ENCODE measurements around the gene ATP5MG.

Gene ATP5MG

DNA sequence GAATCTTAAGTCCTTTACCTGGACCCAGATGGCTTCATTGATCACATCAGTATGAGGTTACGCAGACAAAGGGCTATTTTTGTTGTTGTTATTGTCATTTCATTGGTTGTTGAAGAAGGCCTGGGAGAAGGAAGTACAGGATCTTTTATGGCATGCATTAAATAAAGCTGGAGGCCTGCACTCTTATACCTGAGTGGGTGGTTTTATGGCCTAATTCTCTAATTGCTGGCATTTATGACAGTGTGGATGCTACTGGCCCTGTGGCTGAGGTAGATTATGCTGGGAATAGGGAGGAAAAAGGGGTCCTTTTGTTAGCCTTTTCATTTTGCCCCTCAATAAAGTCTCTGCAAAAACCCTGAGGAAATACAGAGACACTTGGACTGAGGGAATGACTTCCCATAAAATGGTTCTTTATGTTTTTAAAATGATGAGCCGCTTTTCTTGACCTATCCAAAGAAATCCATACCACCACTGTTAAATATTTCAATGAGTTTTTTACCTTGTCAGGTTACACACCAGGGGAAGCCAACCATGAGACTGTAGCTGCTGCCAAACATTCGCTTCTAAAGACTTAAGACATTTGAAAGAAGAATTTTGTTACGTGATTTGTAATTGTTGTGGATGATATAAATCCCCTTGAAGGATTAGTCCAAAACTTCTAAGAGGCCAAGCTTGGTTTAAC is 41.6 kb downstream of the ATP5MG start:
- no peaks in the 10 kb centered on the region for H3K27me3 Mint-ChIP-seq (ENCODE audit: low read depth)
- peaks cover 48% of the 10 kb centered on the region for H3K36me3 Mint-ChIP-seq (ENCODE audit: low read depth)
- H3K27ac Mint-ChIP-seq, result peak overlapping the region; percentile 76
- H3K4me1 Mint-ChIP-seq (ENCODE audit: low read depth), result peaks cover 78% of the 10 kb centered on the region
- peak overlapping the region; percentile 73 for H3K4me3 Mint-ChIP-seq
- no peaks in the 10 kb centered on the region for H3K9me3 Mint-ChIP-seq

DNA sequence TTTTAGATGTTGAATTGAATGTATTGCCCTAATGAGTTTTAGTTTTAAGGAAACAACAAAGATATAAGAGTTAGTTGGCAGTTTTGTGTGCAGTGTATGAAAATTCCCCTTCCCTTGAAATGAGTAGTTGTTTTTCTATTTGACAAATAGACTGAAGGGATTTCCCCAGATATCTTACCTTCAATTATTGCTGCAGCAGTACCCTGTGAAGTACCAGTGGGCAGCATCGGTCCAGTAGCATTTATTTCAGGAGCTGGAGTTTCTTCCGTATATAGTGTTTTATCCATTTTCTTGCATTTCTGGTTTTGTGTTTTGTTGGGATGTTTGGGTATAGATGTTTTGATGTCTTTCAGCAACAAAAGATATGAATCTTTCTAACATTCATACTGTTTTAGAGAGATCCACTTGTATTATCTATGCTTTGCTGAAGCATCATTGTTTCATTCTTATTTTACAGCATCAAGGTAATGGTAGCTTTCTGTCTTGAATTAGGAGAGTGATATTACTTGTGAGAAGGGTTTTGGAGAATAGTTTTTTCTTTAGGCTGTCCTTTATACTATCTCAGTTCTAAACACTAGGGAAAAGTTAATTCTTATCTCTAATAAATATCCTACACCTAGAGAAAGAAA is 42.3 kb downstream of the ATP5MG start:
- peak overlapping the region; percentile 76 for H3K27ac Mint-ChIP-seq
- H3K9me3 Mint-ChIP-seq, result no peaks in the 10 kb centered on the region
- H3K36me3 Mint-ChIP-seq (ENCODE audit: low read depth), result peaks cover 48% of the 10 kb centered on the region
- H3K4me3 Mint-ChIP-seq, result peak overlapping the region; percentile 64
- H3K4me1 Mint-ChIP-seq (ENCODE audit: low read depth), result peaks cover 81% of the 10 kb centered on the region
- H3K27me3 Mint-ChIP-seq (ENCODE audit: low read depth), result no peaks in the 10 kb centered on the region

DNA sequence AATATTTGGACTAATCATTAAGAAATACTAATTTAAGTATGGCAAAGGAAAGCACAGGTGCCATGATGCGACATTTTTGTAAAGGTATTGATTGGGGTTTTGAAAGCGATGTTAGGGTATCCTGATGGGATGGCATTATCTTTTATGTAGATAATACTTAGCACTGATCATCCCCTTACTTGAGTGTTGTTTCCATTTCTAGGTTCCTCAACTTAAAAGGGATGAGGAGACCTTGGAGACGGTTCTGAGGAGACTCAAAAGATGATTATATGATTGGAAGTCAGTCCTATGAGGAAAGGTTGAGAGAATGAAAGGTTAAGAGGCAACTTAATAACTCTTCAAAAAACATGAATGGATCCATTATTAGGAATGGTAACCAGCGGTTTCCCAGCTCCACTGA is 46.0 kb downstream of the ATP5MG start:
- Mint-ChIP-seq H3K36me3 (ENCODE audit: low read depth) (peaks cover 41% of the 10 kb centered on the region), H3K9me3 (no peaks in the 10 kb centered on the region), H3K27ac (peak overlapping the region; percentile 71), H3K4me3 (peak overlapping the region; percentile 58), H3K27me3 (ENCODE audit: low read depth) (no peaks in the 10 kb centered on the region), H3K4me1 (ENCODE audit: low read depth) (peaks cover 61% of the 10 kb centered on the region)

- no peaks in the 10 kb centered on the region for H3K9me3 Mint-ChIP-seq
- H3K27me3 Mint-ChIP-seq (ENCODE audit: low read depth), result no peaks in the 10 kb centered on the region
- H3K36me3 Mint-ChIP-seq (ENCODE audit: low read depth), result peaks cover 44% of the 10 kb centered on the region
- H3K4me1 Mint-ChIP-seq (ENCODE audit: low read depth), result peaks cover 59% of the 10 kb centered on the region
- H3K27ac Mint-ChIP-seq, result peak overlapping the region; percentile 62
- H3K4me3 Mint-ChIP-seq, result peak overlapping the region; percentile 37
Observed at GRCh38 chr11:118448294-118448693, 46.9 kb downstream of the ATP5MG start.

- Mint-ChIP-seq H3K4me3 (no peak overlapping the region), H3K4me1 (ENCODE audit: low read depth) (peaks cover 59% of the 10 kb centered on the region), H3K27me3 (ENCODE audit: low read depth) (no peaks in the 10 kb centered on the region), H3K9me3 (no peaks in the 10 kb centered on the region), H3K27ac (no peak overlapping the region), H3K36me3 (ENCODE audit: low read depth) (peaks cover 42% of the 10 kb centered on the region)
Observed at GRCh38 chr11:118449316-118449918, 48.0 kb downstream of the ATP5MG start.

DNA sequence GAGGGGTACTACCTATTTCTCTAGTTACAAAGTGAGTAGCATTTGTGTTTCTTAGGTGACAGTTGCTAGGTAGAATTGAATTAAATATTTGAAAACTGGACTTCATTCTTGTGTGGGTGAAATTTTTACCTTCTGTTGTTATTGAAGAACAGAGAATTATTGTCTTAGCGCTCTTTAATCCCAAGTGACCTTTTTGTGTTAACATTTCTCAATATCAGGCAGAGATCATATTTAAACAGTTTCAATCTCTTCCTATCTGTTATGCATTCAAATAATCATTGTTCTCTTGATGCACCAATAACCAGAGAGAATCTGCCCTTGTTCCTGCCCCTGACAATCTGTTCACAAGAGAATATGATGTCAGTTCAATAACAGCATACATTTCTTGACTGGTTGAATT is 49.0 kb downstream of the ATP5MG start:
- peaks cover 57% of the 10 kb centered on the region for H3K4me1 Mint-ChIP-seq (ENCODE audit: low read depth)
- H3K9me3 Mint-ChIP-seq, result no peaks in the 10 kb centered on the region
- no peak overlapping the region for H3K27ac Mint-ChIP-seq
- H3K4me3 Mint-ChIP-seq, result no peak overlapping the region
- peaks cover 39% of the 10 kb centered on the region for H3K36me3 Mint-ChIP-seq (ENCODE audit: low read depth)
- no peaks in the 10 kb centered on the region for H3K27me3 Mint-ChIP-seq (ENCODE audit: low read depth)

Data from T-helper 1 cell treated with Interleukin-12 subunit alpha and Interleukin-12 subunit beta and Interleukin-4 antibody, amounts not matched to agents 30 μg/mL and 1 μg/mL, for 36 hours (primary cell).